ENCODE measurements around the gene AP5M1.
"Not testable (repeated sequence)": the region's sequence is repeated elsewhere in the genome, so short reads cannot be mapped to it uniquely, and the experiment has no call there.

Gene AP5M1

GRCh38 chr14:57314396-57315089 is 45.8 kb downstream of the AP5M1 start:
- TF ChIP-seq GATA1 (IDR thresholded peaks at IDR 0.05; ENCODE audit: low read depth, low read length) (no peak), POLR2A (IDR thresholded peaks at IDR 0.05; ENCODE audit: low read length) (no peak)
- no peak for DNase-seq

GRCh38 chr14:57317248-57317833 is 48.6 kb downstream of the AP5M1 start:
- TF ChIP-seq GATA1 (IDR thresholded peaks at IDR 0.05; ENCODE audit: low read depth, low read length): no peak
- DNase-seq: peak; percentile 77 to 90

GRCh38 chr14:57319636-57320192 is 50.9 kb downstream of the AP5M1 start:
- no peak for DNase-seq

GRCh38 chr14:57323721-57324120 is 55.0 kb downstream of the AP5M1 start:
- TF ChIP-seq POLR2A (IDR thresholded peaks at IDR 0.05; ENCODE audit: low read length): no peak
- no peak for TF ChIP-seq GATA1 (IDR thresholded peaks at IDR 0.05; ENCODE audit: low read depth, low read length)
- DNase-seq: no peak

More at GRCh38 chr14:57319636-57320192, 50.9 kb downstream of the AP5M1 start:
- TF ChIP-seq POLR2A (IDR thresholded peaks at IDR 0.05; ENCODE audit: low read length): no peak
- no peak for TF ChIP-seq GATA1 (IDR thresholded peaks at IDR 0.05; ENCODE audit: low read depth, low read length)

- no peak for DNase-seq
- TF ChIP-seq GATA1 (IDR thresholded peaks at IDR 0.05; ENCODE audit: low read depth, low read length): no peak
- no peak for TF ChIP-seq POLR2A (IDR thresholded peaks at IDR 0.05; ENCODE audit: low read length)
These were observed 57.5 kb downstream of the AP5M1 start for GRCh38 chr14:57326253-57326652.

- peak in 1 of 2 experiments; percentile 1 for DNase-seq
- no peak for TF ChIP-seq POLR2A (IDR thresholded peaks at IDR 0.05; ENCODE audit: low read length)
- TF ChIP-seq GATA1 (IDR thresholded peaks at IDR 0.05; ENCODE audit: low read depth, low read length): no peak
These were observed 61.1 kb downstream of the AP5M1 start for GRCh38 chr14:57329833-57330232.

GRCh38 chr14:57332475-57332874 is 63.7 kb downstream of the AP5M1 start:
- not testable (repeated sequence) for DNase-seq

- DNase-seq: not testable (repeated sequence)
These were observed 65.0 kb downstream of the AP5M1 start for GRCh38 chr14:57333726-57334125.

- not testable (repeated sequence) for DNase-seq
These were observed 75.0 kb downstream of the AP5M1 start for GRCh38 chr14:57343545-57344297.

- no peak for DNase-seq
- TF ChIP-seq GATA1 (IDR thresholded peaks at IDR 0.05; ENCODE audit: low read depth, low read length) (no peak), POLR2A (IDR thresholded peaks at IDR 0.05; ENCODE audit: low read length) (no peak)
These were observed 76.3 kb downstream of the AP5M1 start for GRCh38 chr14:57345106-57345505.

GRCh38 chr14:57346741-57347140 is 78.0 kb downstream of the AP5M1 start:
- TF ChIP-seq GATA1 (IDR thresholded peaks at IDR 0.05; ENCODE audit: low read depth, low read length) (no peak), POLR2A (IDR thresholded peaks at IDR 0.05; ENCODE audit: low read length) (no peak)

More at GRCh38 chr14:57346741-57347140, 78.0 kb downstream of the AP5M1 start:
- DNase-seq: no peak

Data from erythroblast (primary cell).